Smooth muscle cell of the brain vasculature (primary cell): ENCODE measurements around the gene KLK3.

ENCODE experiments used
- DNase-seq: peaks from one replicate; pipeline ENCODE4 v3.0.0-alpha.2; 2012; ENCODE audit warnings: low read depth, low spot score

Gene KLK3

DNA sequence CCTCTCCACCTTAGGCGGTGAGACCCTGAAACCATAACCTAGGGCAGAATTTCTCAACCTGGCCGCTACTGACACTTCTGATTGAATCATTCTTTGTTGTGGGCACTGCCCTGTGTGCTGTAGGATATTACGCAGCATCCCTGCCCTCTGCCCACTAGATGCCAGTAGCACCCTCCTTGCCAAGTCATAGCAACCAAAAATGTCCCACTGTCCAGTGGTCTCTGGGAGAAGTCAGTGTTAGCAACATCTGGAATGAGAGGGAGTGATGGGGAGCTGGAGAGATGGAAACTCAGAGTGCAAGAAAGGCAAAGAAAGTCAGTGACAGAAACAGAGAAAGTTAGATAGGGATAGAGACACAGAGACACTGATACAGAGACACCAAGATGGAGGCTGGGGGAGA, 42.9 kb downstream of the KLK3 start:
- DNase-seq: no peak

DNA sequence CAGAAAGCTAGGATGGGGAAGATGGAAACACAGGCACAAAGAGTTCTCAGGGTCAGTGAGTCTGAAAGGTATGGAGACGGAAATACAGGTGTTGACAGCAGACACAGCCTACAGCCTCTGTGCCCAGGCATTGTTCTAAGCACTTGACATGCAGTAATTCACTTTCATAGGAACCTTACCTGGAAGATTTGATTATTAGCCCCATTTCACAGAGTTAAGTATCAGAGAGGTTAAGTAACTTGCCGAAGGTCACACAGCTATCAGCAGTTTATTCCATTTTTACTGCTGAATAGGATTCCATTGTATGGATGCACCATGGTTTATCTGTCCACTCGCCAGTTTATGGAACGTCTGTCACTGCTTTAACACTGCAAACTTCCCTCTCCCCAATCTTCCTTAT, 43.3 kb downstream of the KLK3 start:
- DNase-seq: no peak

DNA sequence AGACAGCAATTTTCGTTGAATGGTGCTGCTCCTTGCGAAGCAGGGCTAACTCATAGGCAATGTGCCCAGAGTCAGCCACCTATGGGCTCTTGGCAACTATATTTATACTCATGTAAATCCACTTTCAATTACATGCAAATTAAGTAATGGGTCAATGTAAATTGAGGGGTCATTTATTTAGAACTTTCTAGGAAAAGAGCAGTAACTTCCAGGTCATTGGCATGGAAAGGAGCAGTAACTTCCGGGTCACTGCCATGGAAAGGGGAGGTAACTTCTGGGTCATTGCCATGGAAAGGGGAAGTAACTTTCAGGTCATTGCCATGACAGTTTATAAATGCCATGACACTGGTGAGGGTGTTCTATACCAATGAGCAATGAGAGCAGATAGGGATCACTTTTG, 44.9 kb downstream of the KLK3 start:
- no peak for DNase-seq

DNA sequence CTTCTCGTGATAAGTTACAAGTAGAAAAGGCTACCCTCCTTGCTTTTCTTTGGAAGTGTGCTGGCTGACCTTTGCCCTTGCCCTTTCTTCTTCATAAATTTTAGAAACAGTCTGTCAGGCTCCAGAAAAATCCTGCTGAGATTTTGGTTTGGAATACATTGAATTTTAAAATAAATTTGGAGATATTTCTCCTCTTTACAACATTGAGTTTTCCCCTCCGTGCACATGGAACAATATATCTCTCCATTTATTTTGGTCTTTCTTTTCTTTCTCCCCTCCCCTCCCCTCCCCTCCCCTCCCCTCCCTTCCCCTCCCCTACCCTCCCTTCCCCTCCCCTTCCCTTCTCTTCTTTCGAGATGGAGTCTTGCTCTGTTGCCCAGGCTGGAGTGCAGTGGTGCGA, 47.9 kb downstream of the KLK3 start:
- DNase-seq: no peak

DNA sequence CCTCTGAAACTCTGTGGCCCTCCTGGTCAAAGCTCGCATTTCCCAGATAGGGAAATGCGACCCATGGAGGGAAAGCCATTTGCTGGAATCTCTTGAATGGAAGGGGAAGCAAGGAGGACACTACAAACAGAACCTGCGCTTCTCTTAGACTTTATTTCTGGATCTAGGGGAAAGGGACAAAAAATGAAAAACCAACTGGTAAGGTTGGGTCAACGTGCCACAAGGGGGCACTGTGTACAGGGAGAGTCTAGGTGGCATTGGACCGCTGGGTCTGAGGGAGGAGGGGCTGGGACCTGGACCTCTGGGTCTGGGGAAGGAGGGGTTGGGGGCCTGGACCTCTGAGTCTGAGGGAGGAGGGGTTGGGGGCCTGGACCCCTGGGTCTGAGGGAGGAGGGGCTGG, 51.5 kb downstream of the KLK3 start:
- DNase-seq: no peak

DNA sequence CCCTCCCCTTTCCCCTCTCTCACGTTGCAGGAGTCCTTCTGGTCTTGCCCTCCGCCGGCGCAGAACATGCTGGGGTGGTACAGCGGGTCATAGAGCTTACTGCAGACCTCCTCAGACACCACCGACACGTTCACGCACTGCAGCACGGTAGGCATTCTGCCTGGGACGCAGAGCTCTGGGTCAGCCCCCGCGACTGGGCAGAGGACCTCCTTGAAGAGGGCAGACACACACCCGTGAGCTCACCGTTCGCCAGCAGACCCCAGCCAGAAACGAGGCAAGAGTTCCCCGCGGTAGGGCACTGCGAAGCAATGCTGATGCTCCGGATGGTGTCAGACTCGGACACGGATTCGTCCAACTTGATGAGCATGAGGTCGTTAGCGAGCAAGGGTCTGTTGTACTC, 53.6 kb downstream of the KLK3 start:
- DNase-seq: no peak

DNA sequence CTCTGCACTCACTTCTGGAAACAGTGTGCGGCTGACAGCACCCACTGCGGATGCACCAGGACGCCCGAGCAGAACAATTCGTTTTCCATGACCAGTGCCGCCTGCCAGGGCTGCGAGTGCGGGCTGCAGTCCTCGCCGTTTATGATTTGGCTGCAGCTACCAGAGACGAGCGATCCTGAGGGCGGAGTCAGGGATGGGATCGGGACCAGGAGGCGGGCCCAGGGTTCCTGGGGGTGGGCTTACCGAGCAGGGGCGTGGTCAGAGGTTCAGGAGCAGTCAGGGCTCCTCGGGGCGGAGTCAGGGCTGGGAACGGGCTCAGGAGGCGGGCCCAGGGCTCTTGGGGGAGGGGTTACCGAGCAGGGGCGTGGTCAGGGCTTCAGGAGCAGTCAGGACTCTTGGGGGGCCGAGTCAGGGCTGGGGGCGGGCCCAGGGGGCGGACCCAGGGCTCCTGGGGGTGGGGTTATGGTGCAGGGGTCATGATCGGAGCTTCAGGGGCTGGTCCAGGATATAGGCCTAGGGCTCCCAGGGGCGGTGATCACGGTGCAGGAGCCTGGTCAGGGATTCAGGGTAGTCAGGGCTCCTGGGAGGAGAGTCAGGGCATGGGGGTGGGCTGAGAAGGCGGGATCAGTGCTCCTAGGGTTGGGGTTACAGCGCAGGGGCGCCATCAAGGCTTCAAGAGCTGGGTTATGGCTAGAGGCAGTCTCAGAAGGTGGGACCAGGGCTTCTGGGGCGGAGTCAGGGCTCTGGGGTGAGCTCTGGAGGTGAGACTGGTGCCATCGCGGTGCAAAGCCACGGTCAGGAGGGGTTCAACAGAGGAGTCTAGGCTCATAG, 54.7 kb downstream of the KLK3 start:
- DNase-seq: no peak
